Measurements from ENCODE around the gene PEAK1.

DNA sequence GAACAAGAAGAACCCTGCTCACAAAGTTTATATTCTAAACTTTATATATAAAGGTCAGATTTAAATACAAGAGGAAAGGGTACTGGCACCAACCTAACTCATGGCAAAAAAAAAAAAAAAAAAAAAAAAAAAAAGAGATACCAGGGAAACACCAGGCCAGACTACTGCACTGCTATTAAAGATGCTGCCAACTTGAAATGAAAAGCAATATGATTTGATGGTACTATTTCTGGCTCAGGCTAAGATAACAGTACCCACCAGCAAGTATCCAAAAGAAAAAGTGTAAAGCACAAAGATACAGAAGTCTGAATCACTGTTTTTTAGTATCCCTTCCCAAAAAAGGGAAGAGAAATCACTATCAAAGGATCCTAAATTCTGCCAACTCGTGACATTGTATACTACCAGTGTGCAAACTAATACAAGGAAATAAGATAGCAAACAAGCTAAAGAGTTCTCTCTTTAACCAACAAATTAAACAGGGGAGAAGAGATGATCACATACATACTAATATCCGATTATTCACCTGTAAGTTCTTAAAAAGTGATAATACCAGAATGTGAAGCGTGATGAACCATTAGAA, 28.4 kb downstream of the PEAK1 start:
- TF ChIP-seq, protein P1, sequence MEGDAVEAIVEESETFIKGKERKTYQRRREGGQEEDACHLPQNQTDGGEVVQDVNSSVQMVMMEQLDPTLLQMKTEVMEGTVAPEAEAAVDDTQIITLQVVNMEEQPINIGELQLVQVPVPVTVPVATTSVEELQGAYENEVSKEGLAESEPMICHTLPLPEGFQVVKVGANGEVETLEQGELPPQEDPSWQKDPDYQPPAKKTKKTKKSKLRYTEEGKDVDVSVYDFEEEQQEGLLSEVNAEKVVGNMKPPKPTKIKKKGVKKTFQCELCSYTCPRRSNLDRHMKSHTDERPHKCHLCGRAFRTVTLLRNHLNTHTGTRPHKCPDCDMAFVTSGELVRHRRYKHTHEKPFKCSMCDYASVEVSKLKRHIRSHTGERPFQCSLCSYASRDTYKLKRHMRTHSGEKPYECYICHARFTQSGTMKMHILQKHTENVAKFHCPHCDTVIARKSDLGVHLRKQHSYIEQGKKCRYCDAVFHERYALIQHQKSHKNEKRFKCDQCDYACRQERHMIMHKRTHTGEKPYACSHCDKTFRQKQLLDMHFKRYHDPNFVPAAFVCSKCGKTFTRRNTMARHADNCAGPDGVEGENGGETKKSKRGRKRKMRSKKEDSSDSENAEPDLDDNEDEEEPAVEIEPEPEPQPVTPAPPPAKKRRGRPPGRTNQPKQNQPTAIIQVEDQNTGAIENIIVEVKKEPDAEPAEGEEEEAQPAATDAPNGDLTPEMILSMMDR (IDR thresholded peaks at IDR 0.05): no peak
- no peak for TF ChIP-seq POLR2A (IDR thresholded peaks at IDR 0.05; ENCODE audit: low read depth)
